Measurements from ENCODE around the gene P2RX1.

GRCh38 chr17:3890082-3890877 is 26.0 kb downstream of the P2RX1 start:
- TF ChIP-seq POLR2A (IDR thresholded peaks at IDR 0.05; ENCODE audit: low read depth, low read length) (no peak), POLR2AphosphoS5 (IDR thresholded peaks at IDR 0.05; ENCODE audit: low read depth, low read length) (no peak), POU2F2 (IDR thresholded peaks at IDR 0.05; ENCODE audit: low read depth, low read length) (no peak), SPI1 (IDR thresholded peaks at IDR 0.05; ENCODE audit: low read depth, low read length) (no peak), TAF1 (IDR thresholded peaks at IDR 0.05; ENCODE audit: low read depth, low read length) (no peak), PAX5 (IDR thresholded peaks at IDR 0.05; ENCODE audit: insufficient read depth, low read length, severe bottlenecking) (no peak)

All from GM12891 (cell line).